RWPE1 (cell line): ENCODE results near the gene ARHGAP22.

Experiments
- CTCF ChIA-PET: fragments of 350-600 bp; sonication (Branson Sonifier 250); formaldehyde crosslinking; extraction: SDS; loops from one replicate; lab custom pipeline; 2021; lab: Yijun Ruan, JAX
- POLR2A ChIA-PET: fragments of 400-600 bp; formaldehyde crosslinking; extraction: SDS; loops from one replicate; lab custom pipeline; 2020; ENCODE audit warnings: antibody characterized with exemption; ENCODE audit not compliant: low non-redundant PET; lab: Yijun Ruan, JAX
- DNase-seq: peaks from one replicate; pipeline ENCODE4 v3.0.0; 2012; ENCODE audit warnings: low spot score
- H3K27ac ChIP-seq: fragments of 450-650 bp; 2 replicates; pipeline ENCODE4 v1.5.1; 2017
- TF ChIP-seq, protein P1 (sequence below): fragments of 450-650 bp; conservative IDR thresholded peaks from 2 replicates; pipeline ENCODE4 v1.5.1; 2017; ENCODE audit warnings: low read depth, mild to moderate bottlenecking

The ARHGAP22 gene

GRCh38 chr10:48590945-48591344, 13.9 kb downstream of the ARHGAP22 start:
- ChIA-PET POLR2A (no interaction called here), CTCF (no interaction called here)
- H3K27ac ChIP-seq: peak overlapping the region; percentile 85
- no peak for DNase-seq
- TF ChIP-seq, protein P1, sequence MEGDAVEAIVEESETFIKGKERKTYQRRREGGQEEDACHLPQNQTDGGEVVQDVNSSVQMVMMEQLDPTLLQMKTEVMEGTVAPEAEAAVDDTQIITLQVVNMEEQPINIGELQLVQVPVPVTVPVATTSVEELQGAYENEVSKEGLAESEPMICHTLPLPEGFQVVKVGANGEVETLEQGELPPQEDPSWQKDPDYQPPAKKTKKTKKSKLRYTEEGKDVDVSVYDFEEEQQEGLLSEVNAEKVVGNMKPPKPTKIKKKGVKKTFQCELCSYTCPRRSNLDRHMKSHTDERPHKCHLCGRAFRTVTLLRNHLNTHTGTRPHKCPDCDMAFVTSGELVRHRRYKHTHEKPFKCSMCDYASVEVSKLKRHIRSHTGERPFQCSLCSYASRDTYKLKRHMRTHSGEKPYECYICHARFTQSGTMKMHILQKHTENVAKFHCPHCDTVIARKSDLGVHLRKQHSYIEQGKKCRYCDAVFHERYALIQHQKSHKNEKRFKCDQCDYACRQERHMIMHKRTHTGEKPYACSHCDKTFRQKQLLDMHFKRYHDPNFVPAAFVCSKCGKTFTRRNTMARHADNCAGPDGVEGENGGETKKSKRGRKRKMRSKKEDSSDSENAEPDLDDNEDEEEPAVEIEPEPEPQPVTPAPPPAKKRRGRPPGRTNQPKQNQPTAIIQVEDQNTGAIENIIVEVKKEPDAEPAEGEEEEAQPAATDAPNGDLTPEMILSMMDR: no peak

DNA sequence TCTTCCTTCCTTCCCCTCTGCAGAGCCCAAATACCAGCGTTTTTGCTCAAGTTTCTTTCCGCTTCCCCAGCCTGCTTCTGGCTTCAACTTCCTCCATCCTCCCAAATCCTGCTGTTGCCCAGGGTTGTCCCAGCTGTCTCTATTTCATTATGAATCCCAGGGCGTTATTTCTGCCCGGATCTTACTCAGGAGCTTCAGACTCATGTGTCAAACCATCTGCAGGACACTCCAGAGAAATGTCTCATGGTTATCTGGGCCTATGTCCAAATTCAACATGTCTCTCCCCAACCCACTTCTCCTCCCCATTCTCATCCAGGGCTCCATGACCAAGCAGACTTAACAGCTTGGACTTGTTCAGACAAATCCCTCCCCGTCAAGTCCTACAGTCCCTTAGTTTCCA, 15.6 kb downstream of the ARHGAP22 start:
- TF ChIP-seq, protein P1: no peak
- H3K27ac ChIP-seq: peak overlapping the region; percentile 85
- ChIA-PET POLR2A (no interaction called here), CTCF (interaction anchor here (1.3 kb wide), 1 partner anchor 20 kb away, joined by 3 read pairs; no protein-coding TSS in a partner anchor)
- peak; percentile 63 for DNase-seq

GRCh38 chr10:48587819-48588218, 17.1 kb downstream of the ARHGAP22 start:
- ChIA-PET CTCF (interaction anchor here (0.5 kb wide), 1 partner anchor 64 kb away, joined by 3 read pairs; no protein-coding TSS in a partner anchor), POLR2A (no interaction called here)
- TF ChIP-seq, protein P1: no peak
- no peak for DNase-seq
- H3K27ac ChIP-seq: peak overlapping the region; percentile 85

- H3K27ac ChIP-seq: no peak overlapping the region
- TF ChIP-seq, protein P1: no peak
- no peak for DNase-seq
- ChIA-PET POLR2A (no interaction called here), CTCF (no interaction called here)
Observed at GRCh38 chr10:48587101-48587500, 17.8 kb downstream of the ARHGAP22 start.

DNA sequence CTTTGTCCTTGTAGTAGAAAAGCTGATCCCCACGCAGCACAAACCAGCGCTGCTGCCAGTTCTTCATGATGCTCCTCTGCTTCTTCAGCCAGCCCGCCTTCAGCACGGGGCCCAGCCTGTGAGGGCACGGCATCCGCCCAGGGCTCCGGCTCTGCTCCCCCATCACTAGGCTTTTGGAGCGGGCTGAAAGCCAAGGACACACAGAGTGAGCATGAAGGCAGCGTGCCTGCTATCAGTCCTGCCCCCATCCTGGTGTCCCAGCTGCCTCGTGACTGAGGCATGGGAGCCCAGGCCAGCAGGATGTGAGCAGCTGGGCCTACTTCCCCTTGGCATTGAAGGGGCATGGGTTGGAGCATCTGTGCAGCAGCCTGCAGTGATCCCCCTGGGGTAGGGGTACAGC, 21.9 kb downstream of the ARHGAP22 start:
- TF ChIP-seq, protein P1: no peak
- H3K27ac ChIP-seq: no peak overlapping the region
- POLR2A ChIA-PET: no interaction called here
- CTCF ChIA-PET: no interaction called here
- no peak for DNase-seq

- peak overlapping the region; percentile 65 for H3K27ac ChIP-seq
- TF ChIP-seq, protein P1: no peak
- DNase-seq: no peak
- ChIA-PET CTCF (interaction anchor here (1.6 kb wide), 1 partner anchor 76 kb away, joined by 5 read pairs; no protein-coding TSS in a partner anchor), POLR2A (no interaction called here)
Observed at GRCh38 chr10:48580236-48580635, 24.6 kb downstream of the ARHGAP22 start.
